Trophoblast cell (in vitro differentiated cells and primary cell): ENCODE data around the gene PXDN.

Source experiments
- DNase-seq, 2 donors: peaks; one replicate each; pipeline ENCODE4 v3.0.0-alpha.2; 2016
- H2AFZ ChIP-seq: 2 replicates; pipeline ENCODE4 v1.6.1; 2013; ENCODE audit warnings: low read length, moderate library complexity, mild to moderate bottlenecking; ENCODE audit not compliant: insufficient read depth, poor library complexity
- H2AK5ac ChIP-seq: 2 replicates; pipeline ENCODE4 v1.6.1; 2013; ENCODE audit warnings: mild to moderate bottlenecking, low read length
- H2BK120ac ChIP-seq: 2 replicates; pipeline ENCODE4 v1.6.1; 2013; ENCODE audit warnings: low read length, mild to moderate bottlenecking, moderate library complexity; ENCODE audit not compliant: insufficient read depth, poor library complexity
- H2BK12ac ChIP-seq: 2 replicates; pipeline ENCODE4 v1.6.1; 2013; ENCODE audit warnings: mild to moderate bottlenecking, low read length, moderate library complexity
- H2BK5ac ChIP-seq: 2 replicates; pipeline ENCODE4 v1.6.1; 2013; ENCODE audit warnings: low read length, low read depth, moderate library complexity, mild to moderate bottlenecking; ENCODE audit not compliant: poor library complexity
- H3K14ac ChIP-seq: 2 replicates; pipeline ENCODE4 v1.6.1; 2013; ENCODE audit warnings: mild to moderate bottlenecking, low read length
- H3K18ac ChIP-seq: 2 replicates; pipeline ENCODE4 v1.6.1; 2013; ENCODE audit warnings: mild to moderate bottlenecking, low read length
- H3K23ac ChIP-seq: 2 replicates; pipeline ENCODE4 v1.6.1; 2013; ENCODE audit warnings: low read length
- H3K27ac ChIP-seq: 2 replicates; pipeline ENCODE4 v1.5.1; 2013; ENCODE audit warnings: low read depth, mild to moderate bottlenecking, inconsistent platforms, low read length, moderate library complexity
- H3K27me3 ChIP-seq: 2 replicates; pipeline ENCODE4 v1.6.1; 2013; ENCODE audit warnings: inconsistent platforms, mild to moderate bottlenecking, low read length, moderate library complexity; ENCODE audit not compliant: insufficient read depth
- H3K36me3 ChIP-seq, 2 experiments: 1 replicate in 1 of 2; 2 replicates in 1 of 2; pipeline ENCODE4 v1.6.1; 2013; ENCODE audit warnings: low read length in 2 of 2, mild to moderate bottlenecking in 2 of 2, moderate library complexity in 1 of 2; ENCODE audit not compliant: insufficient read depth in 2 of 2, control insufficient read depth in 1 of 2
- H3K4ac ChIP-seq: 2 replicates; pipeline ENCODE4 v1.6.1; 2013; ENCODE audit warnings: low read depth, mild to moderate bottlenecking, low read length, moderate library complexity
- H3K4me1 ChIP-seq, 2 experiments: 1 replicate in 1 of 2; 2 replicates in 1 of 2; pipeline ENCODE4 v1.6.1; 2013; ENCODE audit warnings: low read length in 2 of 2, mild to moderate bottlenecking in 2 of 2, moderate library complexity in 1 of 2; ENCODE audit not compliant: insufficient read depth in 2 of 2, control insufficient read depth in 1 of 2
- H3K4me2 ChIP-seq: 2 replicates; pipeline ENCODE4 v1.6.1; 2013; ENCODE audit warnings: inconsistent platforms, mild to moderate bottlenecking, low read length, moderate library complexity
- H3K4me3 ChIP-seq: 2 replicates; pipeline ENCODE4 v1.5.1; 2013; ENCODE audit warnings: mild to moderate bottlenecking, low read depth, low read length, inconsistent platforms
- H3K79me1 ChIP-seq: one replicate; pipeline ENCODE4 v1.6.1; 2013; ENCODE audit warnings: low read length
- H3K79me2 ChIP-seq: 2 replicates; pipeline ENCODE4 v1.6.1; 2013; ENCODE audit warnings: low read length, mild to moderate bottlenecking; ENCODE audit not compliant: control insufficient read depth, insufficient read depth, poor library complexity
- H3K9ac ChIP-seq: 2 replicates; pipeline ENCODE4 v1.6.1; 2013; ENCODE audit warnings: mild to moderate bottlenecking, low read length
- H3K9me3 ChIP-seq: 2 replicates; pipeline ENCODE4 v1.6.1; 2013; ENCODE audit warnings: low read depth, mild to moderate bottlenecking, control low read depth, inconsistent platforms, low read length; ENCODE audit not compliant: insufficient read depth
- H4K12ac ChIP-seq: 2 replicates; pipeline ENCODE4 v1.6.1; 2013; ENCODE audit warnings: low read depth, mild to moderate bottlenecking, low read length, moderate library complexity
- H4K8ac ChIP-seq: 2 replicates; pipeline ENCODE4 v1.6.1; 2013; ENCODE audit warnings: low read depth, mild to moderate bottlenecking, low read length, moderate library complexity
- H4K91ac ChIP-seq: one replicate; pipeline ENCODE4 v1.6.1; 2013; ENCODE audit warnings: low read depth, mild to moderate bottlenecking, low read length, moderate library complexity
- WGBS: extraction: QIAGEN DNeasy Blood & Tissue Kit; methylation state at CpG from one replicate; pipeline ENCODE4 v1.1.7; 2013; ENCODE audit warnings: missing lambda C conversion rate; ENCODE audit not compliant: insufficient read length, insufficient coverage; ENCODE audit errors: extremely low coverage; 5-methylcytosine and 5-hydroxymethylcytosine counted together

The PXDN gene

DNA sequence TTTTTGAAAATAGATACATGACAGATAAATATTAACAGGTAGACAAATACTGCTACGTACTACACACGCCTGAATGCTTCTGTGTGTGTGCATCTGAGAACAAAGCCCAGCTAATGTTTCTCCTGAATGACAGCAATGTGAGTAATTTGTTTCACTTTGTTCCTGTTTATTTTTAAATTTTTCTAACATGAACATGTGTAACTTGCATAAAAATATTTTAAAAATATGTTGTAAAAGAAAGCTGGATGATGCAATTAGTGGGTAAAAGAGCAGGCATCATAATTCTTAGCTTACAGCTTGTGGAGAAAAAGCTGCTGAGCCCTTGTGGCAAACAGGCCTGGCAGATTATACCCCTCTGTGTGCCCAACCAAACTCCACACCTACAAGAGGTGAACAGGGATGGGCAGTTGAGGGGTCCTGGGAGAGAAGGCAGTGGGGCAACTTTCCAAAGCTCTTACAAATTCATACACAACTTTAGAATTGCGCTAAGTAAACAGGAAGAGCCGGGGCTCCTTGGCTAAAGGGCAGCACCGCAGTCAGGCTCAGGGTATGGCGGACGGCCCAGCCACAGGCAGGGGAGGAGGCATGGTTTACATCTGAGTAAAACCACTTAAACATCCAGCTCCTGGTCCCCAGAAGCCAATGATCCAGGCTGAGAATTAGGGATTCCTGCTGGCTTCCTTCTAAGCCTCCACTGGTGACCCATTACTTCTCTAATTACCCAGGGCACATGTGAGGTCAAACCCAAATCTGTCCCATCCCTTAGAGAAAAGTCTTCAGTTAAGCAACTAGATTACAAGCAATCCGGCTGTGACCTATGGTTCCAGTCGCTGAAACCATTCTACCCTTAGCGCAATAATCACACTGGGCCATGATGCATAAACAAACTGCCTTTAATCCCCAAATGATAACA, 14.0 kb downstream of the PXDN start:
- Histone ChIP-seq H3K4me3 (no peak overlapping the region), H3K23ac (no peak overlapping the region), H2AFZ (no peak overlapping the region), H3K9me3 (no peaks in the 10 kb centered on the region), H3K79me2 (peaks cover 15% of the 10 kb centered on the region), H3K18ac (no peak overlapping the region), H3K4me2 (no peak overlapping the region), H3K4me1 (peaks cover 21 to 31% of the 10 kb centered on the region in 2 experiments), H3K27ac (no peak overlapping the region), H3K4ac (peak overlapping the region; percentile 52), H2AK5ac (no peak overlapping the region), H3K9ac (no peak overlapping the region), H3K14ac (no peak overlapping the region), H2BK5ac (no peak overlapping the region), H3K36me3 (peaks cover 6% of the 10 kb centered on the region in 2 experiments), H2BK120ac (no peak overlapping the region), H3K79me1 (no peaks in the 10 kb centered on the region), H4K8ac (no peak overlapping the region), H4K12ac (no peak overlapping the region), H2BK12ac (no peak overlapping the region), H4K91ac (no peak overlapping the region), H3K27me3 (no peaks in the 10 kb centered on the region)
- no CpG with 5 or more reads among the region's 10 CpGs for WGBS
- peak; percentile 57 to 91 for DNase-seq

DNA sequence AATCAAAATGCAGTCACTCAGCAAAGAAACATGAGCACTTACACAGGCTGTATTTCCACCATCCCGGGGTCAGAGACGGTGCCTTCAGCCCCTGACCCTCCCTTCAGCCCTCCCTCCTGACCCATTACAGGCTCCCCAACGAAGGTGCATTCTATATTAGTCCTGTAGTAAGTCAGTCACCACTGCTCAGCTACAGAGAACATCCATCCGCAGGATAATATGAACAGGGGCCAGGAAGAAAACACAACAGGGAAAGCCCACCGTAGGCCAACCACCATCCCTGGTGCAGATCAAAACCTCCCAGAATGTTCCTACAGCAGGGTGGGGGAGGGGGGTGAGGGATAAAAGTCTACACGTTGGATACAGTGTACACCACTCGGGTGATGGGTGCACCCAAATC, 15.1 kb downstream of the PXDN start:
- no peak overlapping the region for H3K4me2 ChIP-seq
- H3K4me3 ChIP-seq: no peak overlapping the region
- peaks cover 6% of the 10 kb centered on the region in 2 experiments for H3K36me3 ChIP-seq
- no peak overlapping the region for H4K12ac ChIP-seq
- no peak overlapping the region for H3K23ac ChIP-seq
- no peak overlapping the region for H2BK120ac ChIP-seq
- no peak overlapping the region for H4K91ac ChIP-seq
- H3K4ac ChIP-seq: peak overlapping the region; percentile 24
- DNase-seq: no peak
- no peaks in the 10 kb centered on the region for H3K79me1 ChIP-seq
- no CpG with 5 or more reads among the region's 7 CpGs for WGBS
- no peak overlapping the region for H3K18ac ChIP-seq
- no peaks in the 10 kb centered on the region for H3K9me3 ChIP-seq
- H3K27ac ChIP-seq: no peak overlapping the region
- H3K4me1 ChIP-seq: peaks cover 21 to 31% of the 10 kb centered on the region in 2 experiments
- H3K27me3 ChIP-seq: no peaks in the 10 kb centered on the region
- no peak overlapping the region for H2AK5ac ChIP-seq
- H3K79me2 ChIP-seq: peaks cover 15% of the 10 kb centered on the region
- H2BK5ac ChIP-seq: no peak overlapping the region
- H3K14ac ChIP-seq: no peak overlapping the region
- H2BK12ac ChIP-seq: no peak overlapping the region
- H4K8ac ChIP-seq: no peak overlapping the region
- H3K9ac ChIP-seq: no peak overlapping the region
- no peak overlapping the region for H2AFZ ChIP-seq

DNA sequence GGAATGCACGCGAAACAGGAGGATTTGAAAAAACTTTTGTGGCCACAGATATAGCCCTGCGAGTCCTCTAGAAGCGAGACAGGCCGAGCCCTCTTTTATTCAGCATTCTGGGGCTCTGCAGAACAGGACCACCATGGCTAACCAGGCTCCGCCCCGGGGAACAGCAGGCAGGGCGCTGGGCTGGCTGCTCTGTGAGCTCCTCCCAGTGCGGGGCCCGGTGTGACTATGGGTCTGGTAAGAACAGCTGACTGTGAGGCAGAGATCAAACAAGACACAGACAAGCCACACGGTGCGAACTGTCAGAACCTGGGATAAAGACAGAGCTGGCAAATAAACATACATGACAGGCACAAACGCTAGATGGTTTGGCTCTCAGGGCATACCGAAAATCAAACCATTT, 15.5 kb downstream of the PXDN start:
- Histone ChIP-seq H3K9me3 (no peaks in the 10 kb centered on the region), H3K4me3 (no peak overlapping the region), H2BK120ac (no peak overlapping the region), H3K14ac (no peak overlapping the region), H3K4me1 (peaks cover 21 to 31% of the 10 kb centered on the region in 2 experiments), H3K79me1 (no peaks in the 10 kb centered on the region), H3K36me3 (peaks cover 6% of the 10 kb centered on the region in 2 experiments), H3K9ac (no peak overlapping the region), H4K12ac (no peak overlapping the region), H3K23ac (no peak overlapping the region), H2AFZ (no peak overlapping the region), H2BK12ac (no peak overlapping the region), H3K4me2 (no peak overlapping the region), H3K4ac (peak overlapping the region; percentile 15), H3K27me3 (no peaks in the 10 kb centered on the region), H3K79me2 (peaks cover 15% of the 10 kb centered on the region), H3K18ac (no peak overlapping the region), H3K27ac (no peak overlapping the region), H2BK5ac (no peak overlapping the region), H2AK5ac (no peak overlapping the region), H4K91ac (no peak overlapping the region), H4K8ac (no peak overlapping the region)
- peak in 1 of 2 donors; percentile 24 for DNase-seq
- WGBS: no CpG with 5 or more reads among the region's 14 CpGs

DNA sequence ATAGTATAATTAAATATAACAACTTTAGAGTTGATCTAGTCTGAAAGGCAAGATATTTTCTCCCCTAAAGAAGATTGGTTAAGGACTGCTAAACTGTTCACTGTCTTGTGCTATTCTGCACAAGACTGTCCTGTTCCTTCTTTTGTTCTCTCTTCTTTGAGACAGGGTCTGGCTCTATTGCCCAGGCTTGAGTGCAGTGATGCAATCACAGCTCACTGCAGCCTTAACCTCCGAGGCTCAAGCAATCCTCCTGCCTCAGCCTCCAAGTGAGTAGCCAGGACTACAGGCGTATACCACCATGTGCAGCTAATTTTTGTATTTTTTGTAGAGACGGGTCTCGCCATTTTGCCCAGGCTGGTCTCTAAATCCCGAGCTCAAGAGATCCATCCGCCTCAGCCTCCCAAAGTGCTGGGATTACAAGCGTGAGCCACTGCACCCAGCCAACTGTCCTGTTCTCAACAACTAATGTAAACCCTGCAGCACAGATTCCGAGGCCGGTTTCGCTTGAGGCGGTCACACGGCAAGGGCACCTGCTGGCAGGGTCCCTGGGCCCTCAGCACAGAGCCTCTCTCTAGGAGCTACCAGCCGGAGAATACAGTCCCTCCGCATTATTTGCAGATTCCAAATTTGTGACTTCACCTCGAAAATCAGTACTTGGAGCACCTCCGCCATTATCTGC, 16.4 kb downstream of the PXDN start:
- Histone ChIP-seq H2AFZ (no peak overlapping the region), H2BK5ac (no peak overlapping the region), H2BK120ac (no peak overlapping the region), H3K36me3 (peaks cover 3 to 6% of the 10 kb centered on the region in 2 experiments), H3K27ac (no peak overlapping the region), H4K12ac (no peak overlapping the region), H4K8ac (no peak overlapping the region), H4K91ac (no peak overlapping the region), H3K9me3 (no peaks in the 10 kb centered on the region), H3K4ac (peak overlapping the region; percentile 76), H3K4me1 (peaks cover 21 to 31% of the 10 kb centered on the region in 2 experiments), H3K18ac (peak overlapping the region; percentile 2), H3K4me3 (no peak overlapping the region), H3K9ac (no peak overlapping the region), H2AK5ac (no peak overlapping the region), H3K79me1 (no peaks in the 10 kb centered on the region), H3K79me2 (peaks cover 15% of the 10 kb centered on the region), H3K23ac (no peak overlapping the region), H3K27me3 (no peaks in the 10 kb centered on the region), H2BK12ac (no peak overlapping the region), H3K14ac (no peak overlapping the region), H3K4me2 (no peak overlapping the region)
- DNase-seq: no peak
- WGBS: no CpG with 5 or more reads among the region's 16 CpGs
